ENCODE data around the gene ATP11A.
A peak's percentile ranks its signal among the peaks of the same experiment; 100 is the strongest.

The ATP11A gene

DNA sequence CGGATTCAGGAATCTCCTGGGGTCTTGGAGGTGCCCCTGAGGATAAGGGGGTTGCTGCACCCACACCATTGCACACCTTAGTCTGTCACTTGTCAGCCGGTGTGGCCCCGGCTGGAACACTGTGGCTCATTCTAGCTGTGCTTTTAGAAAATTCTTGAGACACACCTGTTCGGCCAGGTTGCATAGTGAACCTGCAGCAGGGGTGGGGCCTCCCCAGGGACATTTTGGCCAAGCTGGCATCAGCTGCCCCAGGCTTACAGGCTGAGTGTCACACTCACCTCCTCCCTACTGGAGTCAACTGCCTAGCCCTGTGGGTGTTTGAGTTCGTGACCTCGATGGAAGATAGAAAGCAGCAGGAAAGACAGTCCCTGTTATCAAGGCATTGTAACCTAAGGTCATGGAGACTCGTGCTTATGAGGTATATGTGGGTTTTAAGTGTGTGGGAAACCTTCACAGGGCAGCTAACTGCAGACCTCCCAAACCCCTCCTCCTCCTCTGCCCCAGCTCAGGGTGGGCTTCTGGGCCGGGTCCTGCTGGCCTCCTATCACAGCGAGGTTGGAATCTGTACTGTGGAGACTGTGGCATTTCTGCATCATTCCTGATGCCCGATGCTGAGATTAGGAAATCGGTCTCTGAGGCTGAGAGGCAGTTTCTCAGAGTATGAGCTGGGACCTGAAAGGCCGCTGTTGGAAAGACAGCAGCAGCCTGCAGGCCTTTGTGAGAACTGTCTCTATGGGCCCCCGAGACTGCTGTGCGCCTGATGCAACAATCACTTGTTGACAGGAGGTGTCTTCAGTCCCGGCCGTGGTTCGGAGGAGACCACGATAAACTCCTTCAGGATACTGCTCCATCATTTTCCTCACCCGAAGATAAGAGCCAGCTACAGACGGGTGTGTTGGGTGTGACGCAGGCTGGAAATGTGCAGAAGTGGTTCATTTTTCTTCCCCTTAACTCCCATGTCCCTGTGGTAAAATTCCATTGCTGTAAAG is 72.2 kb downstream of the ATP11A start:
- no peak overlapping the region for H3K4me3 ChIP-seq (replicated peaks; ENCODE audit: low read depth, low read length)
- TF ChIP-seq, protein P1, sequence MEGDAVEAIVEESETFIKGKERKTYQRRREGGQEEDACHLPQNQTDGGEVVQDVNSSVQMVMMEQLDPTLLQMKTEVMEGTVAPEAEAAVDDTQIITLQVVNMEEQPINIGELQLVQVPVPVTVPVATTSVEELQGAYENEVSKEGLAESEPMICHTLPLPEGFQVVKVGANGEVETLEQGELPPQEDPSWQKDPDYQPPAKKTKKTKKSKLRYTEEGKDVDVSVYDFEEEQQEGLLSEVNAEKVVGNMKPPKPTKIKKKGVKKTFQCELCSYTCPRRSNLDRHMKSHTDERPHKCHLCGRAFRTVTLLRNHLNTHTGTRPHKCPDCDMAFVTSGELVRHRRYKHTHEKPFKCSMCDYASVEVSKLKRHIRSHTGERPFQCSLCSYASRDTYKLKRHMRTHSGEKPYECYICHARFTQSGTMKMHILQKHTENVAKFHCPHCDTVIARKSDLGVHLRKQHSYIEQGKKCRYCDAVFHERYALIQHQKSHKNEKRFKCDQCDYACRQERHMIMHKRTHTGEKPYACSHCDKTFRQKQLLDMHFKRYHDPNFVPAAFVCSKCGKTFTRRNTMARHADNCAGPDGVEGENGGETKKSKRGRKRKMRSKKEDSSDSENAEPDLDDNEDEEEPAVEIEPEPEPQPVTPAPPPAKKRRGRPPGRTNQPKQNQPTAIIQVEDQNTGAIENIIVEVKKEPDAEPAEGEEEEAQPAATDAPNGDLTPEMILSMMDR (IDR thresholded peaks at IDR 0.05; ENCODE audit: low read length, missing control alignments): peak; percentile 30
- DNase-seq (ENCODE audit: low read depth): peak; percentile 74

DNA sequence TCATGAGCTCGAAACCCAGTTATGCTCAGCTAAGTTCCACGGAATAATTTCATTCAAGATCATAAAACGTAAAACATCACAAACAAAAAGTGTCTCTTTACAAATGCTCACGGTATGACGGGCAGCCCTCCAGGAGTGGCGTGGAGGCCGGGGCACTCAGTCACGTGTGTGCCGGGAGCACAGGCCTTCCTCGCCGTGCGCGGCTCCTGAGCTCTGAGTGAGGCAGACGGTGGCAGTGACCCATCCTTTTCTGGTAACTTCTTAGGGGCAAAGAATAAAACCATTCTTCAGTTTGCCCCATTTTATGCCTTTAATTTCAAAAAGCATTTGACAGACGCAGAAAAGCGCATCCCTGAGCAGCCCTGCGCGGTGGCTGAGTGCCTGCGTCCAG is 72.8 kb downstream of the ATP11A start:
- TF ChIP-seq, protein P1 (IDR thresholded peaks at IDR 0.05; ENCODE audit: low read length, missing control alignments): no peak
- DNase-seq (ENCODE audit: low read depth): no peak
- no peak overlapping the region for H3K4me3 ChIP-seq (replicated peaks; ENCODE audit: low read depth, low read length)

DNA sequence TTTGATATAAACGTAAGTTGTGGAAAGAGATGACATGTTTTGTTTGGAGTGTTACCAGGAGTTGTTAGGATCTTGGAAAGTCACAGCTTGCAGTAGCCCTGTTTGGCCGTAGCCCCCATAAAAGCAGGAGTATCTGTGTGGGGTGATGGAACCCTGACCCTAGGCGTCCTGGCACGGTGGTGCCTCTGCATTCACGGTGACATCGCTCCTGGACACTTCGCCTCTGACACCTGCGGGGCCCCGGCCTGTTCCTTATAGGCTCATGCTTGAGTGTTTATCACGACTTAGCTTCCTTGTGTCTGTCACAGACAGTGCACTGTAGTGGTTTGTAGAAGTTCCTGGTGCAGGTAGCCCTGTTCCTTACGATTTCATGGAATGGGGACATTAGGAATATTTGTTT is 74.2 kb downstream of the ATP11A start:
- H3K4me3 ChIP-seq (replicated peaks; ENCODE audit: low read depth, low read length): no peak overlapping the region
- TF ChIP-seq, protein P1 (IDR thresholded peaks at IDR 0.05; ENCODE audit: low read length, missing control alignments): no peak
- no peak for DNase-seq (ENCODE audit: low read depth)

DNA sequence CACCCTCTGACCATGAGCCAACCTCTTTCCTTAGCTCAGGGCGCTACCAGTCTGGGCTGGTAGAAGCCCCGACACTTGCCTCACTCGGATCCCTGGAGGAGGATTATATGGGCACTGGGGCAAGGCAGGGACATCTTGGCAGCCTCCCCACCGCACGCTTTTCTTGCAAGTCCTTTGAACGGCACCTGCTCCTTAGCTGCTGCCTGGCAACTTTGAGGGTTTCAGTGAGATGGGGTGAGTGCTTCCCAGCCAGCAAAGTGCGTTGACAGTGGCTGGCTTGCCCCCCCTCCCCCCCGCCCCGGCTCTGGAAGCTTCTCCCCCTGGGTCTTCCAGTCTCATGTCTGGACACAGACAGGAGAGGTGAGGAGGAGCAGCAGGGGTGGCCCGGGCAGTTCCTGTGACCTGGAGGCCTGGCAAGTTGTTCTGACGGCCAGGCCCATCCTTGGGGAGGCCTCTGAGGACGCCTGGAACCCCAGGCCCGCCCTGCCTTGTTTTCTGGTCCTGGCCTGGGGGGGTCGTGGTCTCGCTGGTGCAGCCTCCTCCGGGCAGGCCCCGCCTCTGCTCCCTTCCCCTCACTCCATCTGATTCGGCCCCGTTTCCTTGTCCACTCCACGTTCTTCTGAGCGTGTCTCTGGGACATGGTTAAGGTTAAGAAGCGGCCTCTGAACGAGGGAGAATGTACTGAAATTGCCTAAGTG is 75.2 kb downstream of the ATP11A start:
- no peak for DNase-seq (ENCODE audit: low read depth)
- no peak overlapping the region for H3K4me3 ChIP-seq (replicated peaks; ENCODE audit: low read depth, low read length)
- TF ChIP-seq, protein P1 (IDR thresholded peaks at IDR 0.05; ENCODE audit: low read length, missing control alignments): no peak

DNA sequence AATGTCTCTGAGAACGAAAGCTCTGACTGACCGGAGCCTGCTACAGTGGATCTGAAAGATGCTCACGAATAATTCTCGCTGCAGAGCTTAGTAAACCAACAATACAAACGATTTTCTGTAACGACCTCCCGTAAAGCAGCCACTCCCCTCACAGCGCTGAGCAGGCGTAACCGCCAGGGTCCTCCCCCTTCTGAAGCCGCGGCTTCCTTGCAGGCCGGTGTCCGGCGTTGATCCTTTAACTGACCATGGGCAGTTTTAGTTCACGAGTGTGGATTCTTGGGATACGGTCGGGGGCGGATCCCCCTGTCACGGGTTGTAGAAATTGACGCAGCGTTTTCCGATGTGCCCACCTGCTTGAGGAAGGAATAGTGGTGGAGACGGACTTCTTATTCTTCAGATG is 75.9 kb downstream of the ATP11A start:
- no peak for DNase-seq (ENCODE audit: low read depth)
- H3K4me3 ChIP-seq (replicated peaks; ENCODE audit: low read depth, low read length): no peak overlapping the region
- TF ChIP-seq, protein P1 (IDR thresholded peaks at IDR 0.05; ENCODE audit: low read length, missing control alignments): no peak

DNA sequence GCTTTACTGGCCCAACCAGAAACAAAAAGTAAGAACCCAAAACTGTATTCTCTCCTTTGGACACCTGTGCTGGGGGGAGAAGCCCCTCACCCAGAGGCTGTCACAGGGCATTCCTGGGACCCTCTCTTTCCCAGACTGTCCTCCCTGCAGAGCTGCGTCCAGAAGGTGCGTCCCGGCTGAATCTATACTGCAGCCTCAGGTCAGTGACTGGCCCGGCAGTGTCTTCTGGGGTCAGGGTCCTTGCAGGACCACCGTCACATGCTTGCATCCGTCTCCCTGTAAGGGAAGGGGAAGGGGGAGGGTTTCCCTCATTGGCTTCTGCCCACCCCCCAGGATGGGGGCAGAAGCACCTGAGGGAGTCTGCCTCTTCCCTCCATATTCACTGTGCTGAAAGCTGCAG is 76.5 kb downstream of the ATP11A start:
- no peak for DNase-seq (ENCODE audit: low read depth)
- TF ChIP-seq, protein P1 (IDR thresholded peaks at IDR 0.05; ENCODE audit: low read length, missing control alignments): no peak
- no peak overlapping the region for H3K4me3 ChIP-seq (replicated peaks; ENCODE audit: low read depth, low read length)

All from fibroblast of pulmonary artery (primary cell).